Measurements from ENCODE around the gene KCNA5.

Gene KCNA5

DNA sequence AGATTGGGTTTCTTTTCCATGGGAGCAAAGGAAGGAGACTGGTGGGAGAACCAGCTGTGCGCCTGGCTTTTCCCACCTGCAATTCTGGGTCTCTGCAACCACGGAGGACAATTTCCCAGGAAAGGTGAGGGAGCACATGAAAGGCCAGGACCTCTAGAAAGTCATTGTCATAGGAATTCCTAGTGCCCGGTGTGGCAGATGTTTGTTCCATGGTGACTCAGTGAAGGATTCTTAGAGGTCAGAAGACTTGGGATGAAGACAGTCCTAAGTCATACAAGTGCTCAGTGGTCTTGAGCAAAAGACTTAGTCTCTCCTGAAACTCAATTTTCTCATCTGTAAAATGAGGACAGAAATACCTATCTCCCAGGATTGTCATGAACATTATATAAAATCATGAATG, 51.3 kb downstream of the KCNA5 start:
- no peaks in the 10 kb centered on the region for H3K36me3 Mint-ChIP-seq (ENCODE audit: low read depth)
- TF ChIP-seq, protein P1, sequence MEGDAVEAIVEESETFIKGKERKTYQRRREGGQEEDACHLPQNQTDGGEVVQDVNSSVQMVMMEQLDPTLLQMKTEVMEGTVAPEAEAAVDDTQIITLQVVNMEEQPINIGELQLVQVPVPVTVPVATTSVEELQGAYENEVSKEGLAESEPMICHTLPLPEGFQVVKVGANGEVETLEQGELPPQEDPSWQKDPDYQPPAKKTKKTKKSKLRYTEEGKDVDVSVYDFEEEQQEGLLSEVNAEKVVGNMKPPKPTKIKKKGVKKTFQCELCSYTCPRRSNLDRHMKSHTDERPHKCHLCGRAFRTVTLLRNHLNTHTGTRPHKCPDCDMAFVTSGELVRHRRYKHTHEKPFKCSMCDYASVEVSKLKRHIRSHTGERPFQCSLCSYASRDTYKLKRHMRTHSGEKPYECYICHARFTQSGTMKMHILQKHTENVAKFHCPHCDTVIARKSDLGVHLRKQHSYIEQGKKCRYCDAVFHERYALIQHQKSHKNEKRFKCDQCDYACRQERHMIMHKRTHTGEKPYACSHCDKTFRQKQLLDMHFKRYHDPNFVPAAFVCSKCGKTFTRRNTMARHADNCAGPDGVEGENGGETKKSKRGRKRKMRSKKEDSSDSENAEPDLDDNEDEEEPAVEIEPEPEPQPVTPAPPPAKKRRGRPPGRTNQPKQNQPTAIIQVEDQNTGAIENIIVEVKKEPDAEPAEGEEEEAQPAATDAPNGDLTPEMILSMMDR (IDR thresholded peaks at IDR 0.05; ENCODE audit: unreplicated experiment in 3 of 3): no peak
- H3K9me3 Mint-ChIP-seq: no peaks in the 10 kb centered on the region
- no peak overlapping the region for H3K27ac Mint-ChIP-seq
- H3K4me1 Mint-ChIP-seq: peaks cover 11% of the 10 kb centered on the region
- H3K27me3 Mint-ChIP-seq (ENCODE audit: low read depth): peaks cover 42% of the 10 kb centered on the region
- H3K4me3 Mint-ChIP-seq: no peak overlapping the region
